HPDE6-E6E7 (cell line): Measurements from ENCODE around the gene DPH3.

Source experiments
- DNase-seq: peaks from one replicate; pipeline ENCODE4 v3.0.0; 2011; ENCODE audit warnings: missing footprints; ENCODE audit errors: extremely low spot score

Gene DPH3

GRCh38 chr3:16233806-16234205, 30.9 kb downstream of the DPH3 start:
- no peak for DNase-seq

- DNase-seq: no peak
Observed at GRCh38 chr3:16231983-16232382, 32.8 kb downstream of the DPH3 start.

GRCh38 chr3:16229681-16230080, 35.1 kb downstream of the DPH3 start:
- DNase-seq: no peak

- no peak for DNase-seq
Observed at GRCh38 chr3:16227566-16227965, 37.2 kb downstream of the DPH3 start.

GRCh38 chr3:16224325-16224724, 40.4 kb downstream of the DPH3 start:
- DNase-seq: no peak

GRCh38 chr3:16222547-16222946, 42.2 kb downstream of the DPH3 start:
- DNase-seq: no peak

GRCh38 chr3:16221990-16222389, 42.8 kb downstream of the DPH3 start:
- no peak for DNase-seq

GRCh38 chr3:16219777-16220176, 45.0 kb downstream of the DPH3 start:
- DNase-seq: no peak

GRCh38 chr3:16216373-16216935, 48.3 kb downstream of the DPH3 start:
- no peak for DNase-seq

- no peak for DNase-seq
Observed at GRCh38 chr3:16214366-16214765, 50.4 kb downstream of the DPH3 start.

GRCh38 chr3:16211176-16211904, 53.4 kb downstream of the DPH3 start:
- DNase-seq: no peak
